HepG2 (cell line): ENCODE results near the gene HYCC2. TPM values are rescaled to one million over a fixed set of nuclear protein-coding genes. Genes with fewer than 3 reads are reported as not detected.

Experiments
- ATAC-seq: fragments of 200-7000 bp; cut with Tn5 transposase; 3 replicates; pipeline ENCODE4 v1.9.1; 2020; ENCODE audit warnings: mild to moderate bottlenecking, moderate library complexity
- BruUV-seq: library from RNA; stranded (reverse); fragments of 400-500 nt; replicated peaks from 2 replicates; lab custom pipeline; 2021; lab: Mats Ljungman, UMichigan
- CTCF ChIA-PET: fragments of 300-600 bp; formaldehyde crosslinking; extraction: SDS; loops from one replicate; lab custom pipeline; 2021; ENCODE audit warnings: low total read pairs, inconsistent platforms, low intra/inter-chr PET ratio; lab: Yijun Ruan, JAX
- POLR2A ChIA-PET: fragments of 350-600 bp; sonication (Branson Sonifier 250); formaldehyde crosslinking; loops from one replicate; lab custom pipeline; 2020; ENCODE audit warnings: antibody characterized with exemption, inconsistent platforms; lab: Yijun Ruan, JAX
- DNase-seq: peaks from one replicate; pipeline ENCODE4 v3.0.0-alpha.2; 2015; ENCODE audit warnings: low spot score
- FAIRE-seq: peaks from 3 replicates; lab custom pipeline; 2011; peaks lifted over from hg19 to GRCh38; lab: Jason Lieb, UNC
- H2AFZ ChIP-seq: one replicate; pipeline ENCODE4 v1.6.1; 2011; ENCODE audit warnings: low read length, inconsistent platforms
- H3K27ac ChIP-seq: fragments of 300-600 bp; 3 replicates; pipeline ENCODE4 v1.8.0; 2011; ENCODE audit warnings: mixed run types, mild to moderate bottlenecking, mixed read lengths, low read length, inconsistent platforms; ENCODE audit not compliant: insufficient read depth; ENCODE audit errors: extremely low read length
- H3K27me3 ChIP-seq, 2 experiments: fragments of 200-600 bp in 1 of 2; 2 replicates in 1 of 2; 3 replicates in 1 of 2; pipeline versions ENCODE4 v1.6.0 to v1.8.0; 2011; ENCODE audit warnings: low read length in 2 of 2, mild to moderate bottlenecking in 2 of 2, moderate library complexity in 2 of 2, inconsistent platforms in 1 of 2; ENCODE audit not compliant: insufficient read depth in 2 of 2, control insufficient read depth in 1 of 2
- H3K36me3 ChIP-seq, 2 experiments: fragments of 200-600 bp in 1 of 2; replicated peaks in 1 of 2; 2 replicates in 1 of 2; 3 replicates in 1 of 2; pipeline versions ENCODE4 v1.5.1 to v1.8.0; 2011; ENCODE audit warnings: low read length in 2 of 2, inconsistent platforms in 1 of 2; ENCODE audit not compliant: insufficient read depth in 2 of 2, control insufficient read depth in 1 of 2
- H3K4me1 ChIP-seq: 2 replicates; pipeline ENCODE4 v1.5.1; 2012; ENCODE audit warnings: low read length, inconsistent platforms; ENCODE audit not compliant: insufficient read depth
- H3K4me2 ChIP-seq: 2 replicates; pipeline ENCODE4 v1.6.0; 2011; ENCODE audit warnings: low read depth, low read length, inconsistent platforms
- H3K4me3 ChIP-seq, 3 experiments: fragments of 200-600 bp in 1 of 3; sonication (generic), shearing (Covaris generic) in 1 of 3; replicated peaks in 1 of 3; 2 replicates each; pipeline ENCODE4 v1.5.1; 2011 to 2016; ENCODE audit warnings: low read length in 3 of 3, inconsistent platforms in 2 of 3, low read depth in 2 of 3, mild to moderate bottlenecking in 2 of 3, control low read depth in 1 of 3, mixed read lengths in 1 of 3; ENCODE audit not compliant: insufficient read depth in 1 of 3
- H3K79me2 ChIP-seq: one replicate; pipeline ENCODE4 v1.6.1; 2011; ENCODE audit warnings: low read length, inconsistent platforms; ENCODE audit not compliant: insufficient read depth
- H3K9ac ChIP-seq: 2 replicates; pipeline ENCODE4 v1.6.0; 2011; ENCODE audit warnings: mild to moderate bottlenecking, low read depth, low read length, inconsistent platforms; ENCODE audit not compliant: insufficient read depth
- H3K9me3 ChIP-seq: 2 replicates; pipeline ENCODE4 v1.5.1; 2012; ENCODE audit warnings: mild to moderate bottlenecking, low read length
- H4K20me1 ChIP-seq: 2 replicates; pipeline ENCODE4 v1.6.0; 2011; ENCODE audit warnings: inconsistent platforms, mild to moderate bottlenecking, low read length, moderate library complexity; ENCODE audit not compliant: insufficient read depth
- CBX1 ChIP-seq: IDR thresholded peaks from one replicate; pipeline ENCODE4 v1.6.1; 2016; ENCODE audit warnings: antibody characterized with exemption, low read depth
- FOXA3 ChIP-seq: IDR thresholded peaks from 2 replicates; pipeline ENCODE4 v1.6.1; 2016; ENCODE audit warnings: missing genetic modification reagents, missing compliant biosample characterization
- KLF16 ChIP-seq, 2 experiments: sonication (generic) in 1 of 2; formaldehyde crosslinking in 1 of 2; IDR thresholded peaks; 2 replicates each; pipeline versions ENCODE4 v1.6.1 to v1.8.0; 2016 to 2023; ENCODE audit warnings: missing genetic modification reagents in 2 of 2, missing compliant biosample characterization in 1 of 2
- REXO4 ChIP-seq: sonication (generic); formaldehyde crosslinking; IDR thresholded peaks from 2 replicates; pipeline ENCODE4 v1.8.0; 2022; ENCODE audit warnings: missing genetic modification reagents, mild to moderate bottlenecking, borderline replicate concordance
- RXRB ChIP-seq: IDR thresholded peaks from 2 replicates; pipeline ENCODE4 v1.6.1; 2016; ENCODE audit warnings: borderline replicate concordance, missing genetic modification reagents, missing compliant biosample characterization
- SOX13 ChIP-seq, 3 experiments: fragments of 450-650 bp in 1 of 3; sonication (generic) in 1 of 3; formaldehyde crosslinking in 1 of 3; IDR thresholded peaks in 2 of 3; conservative IDR thresholded peaks in 1 of 3; 2 replicates each; pipeline versions ENCODE4 v1.5.0 to v1.6.1; 2016 to 2020; ENCODE audit warnings: antibody characterized with exemption in 1 of 3, mild to moderate bottlenecking in 1 of 3, missing compliant biosample characterization in 1 of 3, missing genetic modification reagents in 1 of 3, moderate library complexity in 1 of 3
- SRSF1 ChIP-seq: fragments of 200-400 bp; formaldehyde crosslinking; optimal IDR thresholded peaks from 2 replicates; pipeline ENCODE3; 2017; ENCODE audit warnings: mild to moderate bottlenecking, low read depth, low read length, moderate library complexity
- ZNF510 ChIP-seq: sonication (generic); formaldehyde crosslinking; IDR thresholded peaks from 2 replicates; pipeline ENCODE4 v1.4.0; 2020; ENCODE audit warnings: low read depth, mild to moderate bottlenecking, missing genetic modification reagents
- in situ Hi-C: cut with HindIII; loops from 2 replicates; pipeline ENCODE4 v1.10.0; 2017; ENCODE audit warnings: low pct_unique_long_range_greater_than_20kb; ENCODE audit not compliant: extremely low pct_ligation_motif_present
- intact Hi-C: fragments of 100-400 bp; cut with micrococcal nuclease; formaldehyde crosslinking; loops from one replicate; pipeline ENCODE4 v1.10.0; 2022; ENCODE audit not compliant: unreplicated experiment
- polyA plus RNA-seq, 8 experiments: library from polyadenylated mRNA; depleted of rRNA in 3 of 8; stranded (reverse) in 7 of 8; unstranded in 1 of 8; fragments of >200 nt; fragmentation: Illumina TruSeq in 4 of 8; extraction: Trizol in 4 of 8; gene quantifications; 2 replicates each; pipeline versions ENCODE4 v1.2.1 to v1.2.3, GENCODE V29; 2011 to 2016; ENCODE audit warnings: low read depth in 4 of 8, missing spikeins in 1 of 8, mixed read lengths in 1 of 8; ENCODE audit not compliant: insufficient read depth in 1 of 8
- total RNA-seq, 5 experiments: library from RNA; depleted of rRNA; stranded (reverse); fragments of >200 nt; fragmentation: Illumina TruSeq; extraction: Trizol; gene quantifications; 2 replicates each; pipeline ENCODE4 v1.2.3, GENCODE V29; 2016; ENCODE audit warnings: low read depth in 1 of 5
- TF ChIP-seq, protein P1 (sequence below): sonication (generic); formaldehyde crosslinking; conservative IDR thresholded peaks from 2 replicates; pipeline ENCODE4 v1.8.0; 2022; ENCODE audit warnings: missing genetic modification reagents

The HYCC2 gene
- total and polyA plus RNA-seq, 2 of the 13 experiments (the other 11 are each of a cell fraction or from before 2014, with no cell fraction given) = 4.7 to 13.9 TPM

DNA sequence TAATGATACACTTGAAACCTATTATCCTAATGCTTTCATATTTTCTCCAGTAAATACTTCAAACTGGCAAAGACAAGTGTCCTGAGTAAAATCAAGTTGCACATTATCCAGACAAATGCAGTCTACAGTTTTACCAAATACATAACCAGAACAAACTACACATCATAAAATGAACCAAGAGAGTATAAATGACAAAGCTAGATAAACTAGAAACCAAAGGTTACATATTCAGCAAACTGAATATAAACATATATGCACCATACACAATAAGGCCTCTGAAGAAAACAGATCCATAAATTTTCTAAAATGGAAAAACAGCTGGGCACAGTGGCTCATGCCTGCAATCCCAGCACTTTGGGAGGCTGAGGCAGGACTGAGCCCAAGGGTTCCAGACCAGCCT, 47.0 kb downstream of the HYCC2 start:
- in situ Hi-C loops = no loop called here
- TF ChIP-seq, protein P1, sequence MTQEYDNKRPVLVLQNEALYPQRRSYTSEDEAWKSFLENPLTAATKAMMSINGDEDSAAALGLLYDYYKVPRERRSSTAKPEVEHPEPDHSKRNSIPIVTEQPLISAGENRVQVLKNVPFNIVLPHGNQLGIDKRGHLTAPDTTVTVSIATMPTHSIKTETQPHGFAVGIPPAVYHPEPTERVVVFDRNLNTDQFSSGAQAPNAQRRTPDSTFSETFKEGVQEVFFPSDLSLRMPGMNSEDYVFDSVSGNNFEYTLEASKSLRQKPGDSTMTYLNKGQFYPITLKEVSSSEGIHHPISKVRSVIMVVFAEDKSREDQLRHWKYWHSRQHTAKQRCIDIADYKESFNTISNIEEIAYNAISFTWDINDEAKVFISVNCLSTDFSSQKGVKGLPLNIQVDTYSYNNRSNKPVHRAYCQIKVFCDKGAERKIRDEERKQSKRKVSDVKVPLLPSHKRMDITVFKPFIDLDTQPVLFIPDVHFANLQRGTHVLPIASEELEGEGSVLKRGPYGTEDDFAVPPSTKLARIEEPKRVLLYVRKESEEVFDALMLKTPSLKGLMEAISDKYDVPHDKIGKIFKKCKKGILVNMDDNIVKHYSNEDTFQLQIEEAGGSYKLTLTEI (CRISPR knock-in tag) = no peak
- TF ChIP-seq SRSF1 (no peak), RXRB (no peak), FOXA3 (no peak), ZNF510 (no peak), SOX13 (IDR thresholded peaks at IDR 0.05) (no peak), SOX13 (CRISPR knock-in tag; conservative IDR thresholded peaks at IDR 0.05 in 1 of 2, IDR thresholded peaks at IDR 0.05 in 1 of 2) (no peak), KLF16 (CRISPR knock-in tag; IDR thresholded peaks at IDR 0.05) (no peak)
- H3K4me1 ChIP-seq = no peaks in the 10 kb centered on the region
- H3K79me2 ChIP-seq = peaks cover 3% of the 10 kb centered on the region
- H3K36me3 ChIP-seq = peaks cover 3 to 29% of the 10 kb centered on the region in 2 experiments; a peak in 3 of 5 replicates
- H3K9me3 ChIP-seq = no peaks in the 10 kb centered on the region
- H4K20me1 ChIP-seq = no peaks in the 10 kb centered on the region
- BruUV-seq = no TSS peak
- ChIA-PET POLR2A (no interaction called here), CTCF (no interaction called here)
- H2AFZ ChIP-seq = no peak overlapping the region
- no peaks in the 10 kb centered on the region for H3K27me3 ChIP-seq
- DNase-seq (no peak), ATAC-seq (no peak), FAIRE-seq (no peak)
- H3K27ac ChIP-seq = no peak overlapping the region
- no peak overlapping the region for H3K4me3 ChIP-seq
- H3K9ac ChIP-seq = no peak overlapping the region
- intact Hi-C loops = no loop called here
- no peak overlapping the region for H3K4me2 ChIP-seq

DNA sequence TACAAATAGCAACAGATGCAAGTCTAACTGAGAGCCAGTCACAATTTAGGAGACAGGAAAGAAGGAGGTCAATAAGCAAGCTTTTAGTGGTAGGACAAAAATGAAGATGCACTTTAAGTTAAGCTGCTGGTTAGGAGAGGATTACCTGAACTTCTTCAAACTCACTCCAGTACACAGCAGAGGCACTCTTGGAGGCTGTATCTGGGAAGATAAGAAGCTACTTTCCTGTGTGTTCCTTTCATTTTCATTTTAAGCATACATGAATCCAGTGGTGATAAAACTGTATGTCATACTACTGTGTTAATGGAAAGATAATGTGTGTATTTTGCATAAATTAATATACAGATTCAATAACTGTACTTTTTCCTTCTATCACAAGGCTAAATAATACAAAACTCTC, 49.6 kb downstream of the HYCC2 start:
- in situ Hi-C loops (no loop called here), intact Hi-C loops (no loop called here)
- ChIA-PET CTCF (no interaction called here), POLR2A (interaction anchor here (1.0 kb wide), 1 partner anchor 59 kb away, joined by 3 read pairs; the partner anchor contains the start of gene ORC2)
- Histone ChIP-seq H3K4me2 (no peak overlapping the region), H3K79me2 (peaks cover 3% of the 10 kb centered on the region), H3K27me3 (no peaks in the 10 kb centered on the region), H3K27ac (no peak overlapping the region), H3K36me3 (peaks cover 4 to 33% of the 10 kb centered on the region in 2 experiments; a peak in 3 of 5 replicates), H3K4me1 (no peaks in the 10 kb centered on the region), H3K4me3 (no peak overlapping the region), H3K9ac (no peak overlapping the region), H3K9me3 (no peaks in the 10 kb centered on the region), H2AFZ (no peak overlapping the region), H4K20me1 (no peaks in the 10 kb centered on the region)
- no peak for TF ChIP-seq REXO4 (CRISPR knock-in tag)
- TF ChIP-seq CBX1 = no peak
- ATAC-seq (no peak), FAIRE-seq (no peak), DNase-seq (no peak)
- no TSS peak for BruUV-seq
